DOHH2 (cell line): ENCODE data around the gene INHA.

Experiments
- H3F3A ChIP-seq: fragments of 200-600 bp; sonication (generic), shearing (Covaris generic); 2 replicates; pipeline ENCODE4 v1.6.0; 2016; ENCODE audit warnings: antibody characterized with exemption, mild to moderate bottlenecking; ENCODE audit not compliant: control insufficient read depth, insufficient read depth
- H3K27ac ChIP-seq: fragments of 200-600 bp; sonication (generic); 2 replicates; pipeline ENCODE4 v1.5.1; 2014; ENCODE audit warnings: low read depth, mild to moderate bottlenecking, low read length, moderate library complexity
- H3K27me3 ChIP-seq: fragments of 200-600 bp; sonication (generic); 2 replicates; pipeline ENCODE4 v1.6.1; 2014; ENCODE audit warnings: mild to moderate bottlenecking, low read length, mixed read lengths; ENCODE audit not compliant: control insufficient read depth
- H3K36me3 ChIP-seq: fragments of 200-600 bp; sonication (generic); 2 replicates; pipeline ENCODE4 v1.6.1; 2014; ENCODE audit warnings: mild to moderate bottlenecking, low read length, moderate library complexity, mixed read lengths; ENCODE audit not compliant: control insufficient read depth
- H3K4me1 ChIP-seq: fragments of 200-600 bp; sonication (generic); 2 replicates; pipeline ENCODE4 v1.6.1; 2014; ENCODE audit warnings: mild to moderate bottlenecking, low read length, mixed read lengths; ENCODE audit not compliant: control insufficient read depth
- H3K4me2 ChIP-seq: fragments of 200-600 bp; sonication (generic); 2 replicates; pipeline ENCODE4 v1.6.0; 2014; ENCODE audit warnings: mild to moderate bottlenecking, low read length, moderate library complexity
- H3K4me3 ChIP-seq: fragments of 200-600 bp; sonication (generic); 2 replicates; pipeline ENCODE4 v1.5.1; 2014; ENCODE audit warnings: mild to moderate bottlenecking, low read length, mixed read lengths
- H3K79me2 ChIP-seq: fragments of 200-600 bp; sonication (generic); 2 replicates; pipeline ENCODE4 v1.6.1; 2014; ENCODE audit warnings: mild to moderate bottlenecking, low read length, mixed read lengths; ENCODE audit not compliant: control insufficient read depth
- H3K9me2 ChIP-seq: fragments of 200-600 bp; sonication (generic); replicated peaks from 2 replicates; pipeline ENCODE4 v1.6.1; 2014; ENCODE audit warnings: mild to moderate bottlenecking, low read length, mixed read lengths; ENCODE audit not compliant: control insufficient read depth
- H3K9me3 ChIP-seq: fragments of 200-600 bp; sonication (generic); 2 replicates; pipeline ENCODE4 v1.6.1; 2014; ENCODE audit warnings: antibody characterized with exemption, low read length, mixed read lengths; ENCODE audit not compliant: control insufficient read depth, insufficient read depth
- H4K20me1 ChIP-seq: fragments of 200-600 bp; sonication (generic); 2 replicates; pipeline ENCODE4 v1.6.0; 2014; ENCODE audit warnings: low read depth, mild to moderate bottlenecking, antibody characterized with exemption, low read length, moderate library complexity; ENCODE audit not compliant: control insufficient read depth, insufficient read depth
- EZH2phosphoT487 ChIP-seq: fragments of 200-600 bp; sonication (generic); IDR thresholded peaks from 2 replicates; pipeline ENCODE4 v1.6.1; 2017; ENCODE audit warnings: borderline replicate concordance, mild to moderate bottlenecking, antibody characterized with exemption, low read length, moderate library complexity, mixed read lengths
- TF ChIP-seq, protein P1 (sequence below): fragments of 200-600 bp; sonication (generic); IDR thresholded peaks from one replicate; pipeline ENCODE4 v1.5.1; 2014; ENCODE audit warnings: antibody characterized with exemption, mild to moderate bottlenecking, low read depth, low read length; ENCODE audit not compliant: poor library complexity, severe bottlenecking

INHA gene

DNA sequence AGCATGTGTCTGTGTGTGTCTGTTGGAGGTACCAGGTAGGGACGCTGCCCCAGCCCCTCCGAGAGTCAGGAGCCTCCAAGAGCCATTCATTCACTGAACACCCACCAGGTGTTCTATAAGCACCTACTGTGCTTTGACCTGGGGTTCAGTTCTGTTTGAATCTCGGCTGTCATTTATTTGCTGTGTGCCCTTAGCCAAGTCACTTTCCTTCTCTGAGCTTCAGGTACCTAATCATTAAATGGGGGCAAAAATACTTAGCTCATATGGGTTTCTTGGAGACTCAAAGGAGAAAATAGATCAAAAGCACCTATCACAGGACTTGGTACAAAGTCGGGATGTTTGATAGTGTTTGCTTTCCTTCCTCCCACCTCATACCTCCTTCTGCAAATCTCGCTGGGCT lies 44.6 kb upstream of the INHA start:
- H3K36me3 ChIP-seq = no peaks in the 10 kb centered on the region
- 0 out of 2 replicates have a peak, but pooled peaks cover 4% of the 10 kb centered on the region for H4K20me1 ChIP-seq
- no peaks in the 10 kb centered on the region for H3K9me2 ChIP-seq
- no peak overlapping the region for H3K4me2 ChIP-seq
- H3K79me2 ChIP-seq = no peaks in the 10 kb centered on the region
- no peaks in the 10 kb centered on the region for H3K4me1 ChIP-seq
- H3K9me3 ChIP-seq = no peaks in the 10 kb centered on the region
- H3K27me3 ChIP-seq = peaks cover 86% of the 10 kb centered on the region
- TF ChIP-seq, protein P1, sequence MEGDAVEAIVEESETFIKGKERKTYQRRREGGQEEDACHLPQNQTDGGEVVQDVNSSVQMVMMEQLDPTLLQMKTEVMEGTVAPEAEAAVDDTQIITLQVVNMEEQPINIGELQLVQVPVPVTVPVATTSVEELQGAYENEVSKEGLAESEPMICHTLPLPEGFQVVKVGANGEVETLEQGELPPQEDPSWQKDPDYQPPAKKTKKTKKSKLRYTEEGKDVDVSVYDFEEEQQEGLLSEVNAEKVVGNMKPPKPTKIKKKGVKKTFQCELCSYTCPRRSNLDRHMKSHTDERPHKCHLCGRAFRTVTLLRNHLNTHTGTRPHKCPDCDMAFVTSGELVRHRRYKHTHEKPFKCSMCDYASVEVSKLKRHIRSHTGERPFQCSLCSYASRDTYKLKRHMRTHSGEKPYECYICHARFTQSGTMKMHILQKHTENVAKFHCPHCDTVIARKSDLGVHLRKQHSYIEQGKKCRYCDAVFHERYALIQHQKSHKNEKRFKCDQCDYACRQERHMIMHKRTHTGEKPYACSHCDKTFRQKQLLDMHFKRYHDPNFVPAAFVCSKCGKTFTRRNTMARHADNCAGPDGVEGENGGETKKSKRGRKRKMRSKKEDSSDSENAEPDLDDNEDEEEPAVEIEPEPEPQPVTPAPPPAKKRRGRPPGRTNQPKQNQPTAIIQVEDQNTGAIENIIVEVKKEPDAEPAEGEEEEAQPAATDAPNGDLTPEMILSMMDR = no peak
- no peak for TF ChIP-seq EZH2phosphoT487
- H3K4me3 ChIP-seq = no peak overlapping the region
- H3F3A ChIP-seq = no peaks in the 10 kb centered on the region
- no peak overlapping the region for H3K27ac ChIP-seq

DNA sequence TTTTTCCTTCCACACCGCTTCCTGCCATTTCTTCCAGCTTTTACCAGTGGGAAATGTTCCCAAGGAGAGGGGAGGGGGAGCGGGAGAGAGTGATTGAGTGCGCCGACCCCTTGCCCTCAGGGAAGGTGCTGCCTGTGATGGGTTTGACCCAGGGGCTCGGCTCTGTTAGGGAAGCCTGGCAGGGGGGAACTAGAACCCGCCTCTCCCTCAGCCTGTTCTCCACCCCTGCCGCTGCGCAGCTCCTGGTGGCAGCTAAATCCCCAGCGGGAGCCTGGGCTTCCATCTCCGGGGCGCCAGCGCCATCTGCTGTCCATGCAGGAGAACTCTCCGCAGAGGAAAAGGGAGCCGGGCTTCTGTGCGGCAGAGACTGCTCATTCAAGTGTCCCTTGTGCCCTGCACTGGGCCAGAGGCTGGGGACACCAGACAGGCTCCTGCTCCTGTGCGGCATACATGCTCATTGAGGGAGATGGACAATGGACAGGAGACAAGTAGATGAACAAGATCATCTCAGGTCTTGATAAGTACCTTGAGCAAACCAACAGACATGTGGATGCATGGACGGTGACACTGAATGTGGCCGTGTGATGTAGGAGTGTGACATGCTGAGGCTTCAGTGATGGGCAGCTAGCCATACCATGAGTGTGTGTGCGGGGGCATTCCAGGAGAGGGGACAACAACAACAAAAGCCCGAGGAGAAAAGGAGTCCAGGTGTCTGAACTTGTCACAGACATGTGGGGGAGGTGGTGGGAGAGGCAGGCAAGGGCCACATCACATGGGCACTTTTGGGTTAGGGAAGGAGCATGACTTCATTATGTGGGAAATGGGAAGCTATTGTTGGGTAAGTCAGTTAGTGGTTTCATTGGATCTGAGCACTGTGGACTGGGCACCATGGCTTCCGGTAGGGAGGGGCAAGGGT lies 41.8 kb upstream of the INHA start:
- H3K36me3 ChIP-seq = no peaks in the 10 kb centered on the region
- peaks cover 64% of the 10 kb centered on the region for H3K27me3 ChIP-seq
- no peaks in the 10 kb centered on the region for H3K9me2 ChIP-seq
- no peak for TF ChIP-seq EZH2phosphoT487
- TF ChIP-seq, protein P1 = peak; percentile 84
- H4K20me1 ChIP-seq = 0 out of 2 replicates have a peak, but pooled peaks cover 4% of the 10 kb centered on the region
- H3K9me3 ChIP-seq = no peaks in the 10 kb centered on the region
- no peaks in the 10 kb centered on the region for H3K4me1 ChIP-seq
- H3K4me2 ChIP-seq = no peak overlapping the region
- no peak overlapping the region for H3K4me3 ChIP-seq
- H3F3A ChIP-seq = no peaks in the 10 kb centered on the region
- no peaks in the 10 kb centered on the region for H3K79me2 ChIP-seq
- H3K27ac ChIP-seq = no peak overlapping the region

DNA sequence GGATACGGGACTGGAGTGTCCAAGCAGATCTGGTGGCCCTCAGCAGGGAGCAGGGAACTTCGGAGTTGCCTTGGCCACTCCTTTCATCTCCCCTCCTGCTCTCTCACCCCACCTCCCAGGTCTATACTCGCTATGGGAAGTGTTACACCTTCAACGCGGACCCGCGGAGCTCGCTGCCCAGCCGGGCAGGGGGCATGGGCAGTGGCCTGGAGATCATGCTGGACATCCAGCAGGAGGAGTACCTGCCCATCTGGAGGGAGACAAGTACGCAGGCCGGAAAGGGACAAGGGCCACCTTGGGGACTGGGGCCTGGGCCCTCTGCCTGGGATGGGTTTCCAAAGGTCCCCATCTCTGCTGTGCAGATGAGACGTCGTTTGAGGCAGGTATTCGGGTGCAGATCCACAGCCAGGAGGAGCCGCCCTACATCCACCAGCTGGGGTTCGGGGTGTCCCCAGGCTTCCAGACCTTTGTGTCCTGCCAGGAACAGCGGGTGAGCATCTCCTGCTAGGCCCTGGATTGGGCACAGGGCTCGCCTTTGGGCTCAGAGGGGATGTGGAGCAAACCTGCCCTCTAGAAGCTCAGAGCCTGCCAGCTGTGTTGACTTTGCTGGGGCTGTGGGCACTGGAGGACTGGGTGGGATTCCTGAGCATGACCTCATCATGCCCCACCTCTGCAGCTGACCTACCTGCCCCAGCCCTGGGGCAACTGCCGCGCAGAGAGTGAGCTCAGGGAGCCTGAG lies 40.3 kb upstream of the INHA start:
- H3K36me3 ChIP-seq = no peaks in the 10 kb centered on the region
- TF ChIP-seq, protein P1 = no peak
- no peak for TF ChIP-seq EZH2phosphoT487
- no peak overlapping the region for H3K4me2 ChIP-seq
- H3K4me1 ChIP-seq = no peaks in the 10 kb centered on the region
- no peaks in the 10 kb centered on the region for H3F3A ChIP-seq
- 0 out of 2 replicates have a peak, but pooled peaks cover 4% of the 10 kb centered on the region for H4K20me1 ChIP-seq
- no peak overlapping the region for H3K27ac ChIP-seq
- no peak overlapping the region for H3K4me3 ChIP-seq
- H3K79me2 ChIP-seq = no peaks in the 10 kb centered on the region
- H3K9me2 ChIP-seq = no peaks in the 10 kb centered on the region
- H3K9me3 ChIP-seq = no peaks in the 10 kb centered on the region
- H3K27me3 ChIP-seq = peaks cover 49% of the 10 kb centered on the region
